Stimulated activated CD4-positive, alpha-beta T cell treated with anti-CD3 and anti-CD28 coated beads, TNF-alpha, amount 100 ng/mL, for 1 hour (primary cell): Measurements from ENCODE around the gene ENDOG.
"Not testable (repeated sequence)": the region's sequence is repeated elsewhere in the genome, so short reads cannot be mapped to it uniquely, and the experiment has no call there.

Experiments
- DNase-seq, 3 donors: peaks; one replicate each; pipeline ENCODE4 v3.0.0-alpha.2; 2020; ENCODE audit warnings: low read depth in 3 of 3, low spot score in 1 of 3

The ENDOG gene

DNA sequence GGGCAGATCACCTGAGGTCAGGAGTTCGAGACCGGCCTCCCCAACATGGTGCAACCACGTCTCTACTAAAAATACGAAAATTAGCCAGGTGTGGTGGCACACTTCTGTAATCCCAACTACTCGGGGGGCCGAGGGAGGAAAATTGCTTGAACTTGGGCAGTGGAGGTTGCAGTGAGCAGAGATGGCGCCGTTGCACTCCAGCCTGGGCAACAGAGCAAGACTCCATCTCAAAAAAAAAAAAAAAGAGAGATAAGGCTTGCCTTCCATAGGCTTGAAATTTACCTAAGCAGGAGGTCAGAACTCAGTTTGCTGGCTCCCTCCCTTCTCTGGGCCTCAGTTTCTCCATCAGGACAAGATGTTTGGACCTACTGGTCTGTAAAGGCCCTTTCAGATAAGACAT lies 10.0 kb downstream of the ENDOG start:
- DNase-seq = no peak

DNA sequence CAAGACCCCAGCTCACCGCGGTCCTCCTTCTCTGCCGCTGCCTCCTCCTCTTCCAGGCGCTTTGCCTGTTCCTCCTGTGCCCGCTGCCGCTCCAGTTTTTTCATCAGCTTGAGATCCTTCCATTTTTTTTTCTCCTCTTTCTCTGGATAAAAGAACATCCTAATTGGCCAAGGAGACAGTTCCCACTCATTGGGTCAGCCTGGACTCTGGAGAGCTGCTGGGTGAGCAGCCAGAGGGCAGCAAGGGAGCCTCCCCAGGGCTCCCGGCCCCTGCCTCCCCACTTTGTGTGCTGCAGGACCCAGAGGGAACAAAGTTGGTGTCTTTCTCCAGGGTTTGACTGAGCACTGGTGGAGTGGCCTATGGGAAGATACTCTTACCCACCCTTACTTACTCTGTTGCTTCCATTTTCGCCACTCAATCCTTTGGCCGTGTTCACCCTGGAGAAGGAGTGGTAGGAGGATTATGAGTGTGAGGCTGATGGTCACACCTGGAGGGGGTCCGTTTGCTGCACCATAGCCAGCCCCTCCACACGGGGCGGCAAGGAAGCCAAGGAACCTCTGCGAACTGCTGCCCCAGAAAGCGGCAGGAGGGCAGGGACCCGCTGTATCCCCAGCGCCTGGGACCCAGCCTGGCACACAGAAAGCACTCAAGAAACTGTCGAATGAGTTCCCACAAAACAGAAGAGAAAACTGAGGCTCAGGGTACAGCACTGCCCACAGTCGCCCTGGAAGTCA lies 10.6 kb downstream of the ENDOG start:
- DNase-seq = no peak

DNA sequence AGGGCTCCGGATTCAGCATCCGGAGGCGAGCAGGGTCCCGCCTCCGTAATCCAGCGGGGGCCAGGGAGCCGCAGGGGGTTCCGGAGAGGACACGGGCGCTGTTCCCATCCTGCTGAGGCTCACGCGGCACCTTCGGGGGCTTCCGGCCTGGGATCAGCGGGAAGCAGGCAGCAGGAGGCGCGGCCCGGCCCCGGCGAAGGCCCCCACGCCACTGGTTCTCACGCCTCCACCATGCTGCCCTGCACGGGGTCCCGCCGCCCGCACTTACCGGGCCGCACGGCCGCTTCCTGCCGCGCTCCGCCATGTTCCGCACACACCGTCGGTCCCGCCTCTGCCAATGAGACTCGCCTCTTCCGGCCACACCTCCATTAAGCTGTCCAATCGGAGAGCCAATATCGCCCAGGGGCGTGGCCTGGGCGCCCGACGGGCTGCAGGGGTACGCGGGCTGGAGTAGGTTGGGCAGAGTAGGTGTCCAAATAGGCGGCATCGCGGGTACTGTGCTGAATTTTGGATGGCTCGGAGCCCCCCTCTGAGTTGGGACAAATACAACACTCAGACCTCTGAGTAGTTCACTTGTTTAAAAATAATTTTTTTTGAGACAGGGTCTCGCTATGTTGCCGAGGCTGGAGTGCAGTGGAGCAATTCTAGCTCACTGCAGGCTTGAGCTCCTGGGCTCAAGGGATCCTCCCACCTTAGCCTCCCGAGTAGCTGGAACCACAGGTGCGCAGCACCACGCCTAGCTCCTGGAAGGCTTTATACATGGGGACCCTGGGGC lies 11.4 kb downstream of the ENDOG start, which contains the start of gene SPOUT1:
SPOUT1 (minus strand) TSS at position 318 of the 775 bp plus-strand sequence; CDS start at position 304, 14 bp downstream.
- DNase-seq = peak; percentile 77 to 92 (median 83)

DNA sequence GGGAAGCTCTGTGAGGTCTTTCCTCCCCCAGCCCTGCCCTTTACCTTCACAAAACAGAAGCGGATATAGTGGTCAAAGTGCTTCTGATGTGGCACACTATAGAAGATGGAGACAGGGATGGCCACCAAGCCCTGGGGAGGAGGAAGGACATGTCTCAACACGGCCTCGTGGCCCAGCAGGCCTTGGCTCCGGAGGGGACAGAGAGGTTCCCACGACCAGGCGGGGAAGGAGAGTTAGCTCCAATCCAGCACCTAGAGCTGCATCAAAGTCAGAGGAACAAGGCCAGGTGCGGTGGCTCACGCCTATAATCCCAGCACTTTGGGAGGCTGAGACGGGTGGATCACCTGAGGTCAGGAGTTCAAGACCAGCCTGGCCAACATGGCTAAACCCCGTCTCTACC lies 15.4 kb downstream of the ENDOG start:
- no peak for DNase-seq

DNA sequence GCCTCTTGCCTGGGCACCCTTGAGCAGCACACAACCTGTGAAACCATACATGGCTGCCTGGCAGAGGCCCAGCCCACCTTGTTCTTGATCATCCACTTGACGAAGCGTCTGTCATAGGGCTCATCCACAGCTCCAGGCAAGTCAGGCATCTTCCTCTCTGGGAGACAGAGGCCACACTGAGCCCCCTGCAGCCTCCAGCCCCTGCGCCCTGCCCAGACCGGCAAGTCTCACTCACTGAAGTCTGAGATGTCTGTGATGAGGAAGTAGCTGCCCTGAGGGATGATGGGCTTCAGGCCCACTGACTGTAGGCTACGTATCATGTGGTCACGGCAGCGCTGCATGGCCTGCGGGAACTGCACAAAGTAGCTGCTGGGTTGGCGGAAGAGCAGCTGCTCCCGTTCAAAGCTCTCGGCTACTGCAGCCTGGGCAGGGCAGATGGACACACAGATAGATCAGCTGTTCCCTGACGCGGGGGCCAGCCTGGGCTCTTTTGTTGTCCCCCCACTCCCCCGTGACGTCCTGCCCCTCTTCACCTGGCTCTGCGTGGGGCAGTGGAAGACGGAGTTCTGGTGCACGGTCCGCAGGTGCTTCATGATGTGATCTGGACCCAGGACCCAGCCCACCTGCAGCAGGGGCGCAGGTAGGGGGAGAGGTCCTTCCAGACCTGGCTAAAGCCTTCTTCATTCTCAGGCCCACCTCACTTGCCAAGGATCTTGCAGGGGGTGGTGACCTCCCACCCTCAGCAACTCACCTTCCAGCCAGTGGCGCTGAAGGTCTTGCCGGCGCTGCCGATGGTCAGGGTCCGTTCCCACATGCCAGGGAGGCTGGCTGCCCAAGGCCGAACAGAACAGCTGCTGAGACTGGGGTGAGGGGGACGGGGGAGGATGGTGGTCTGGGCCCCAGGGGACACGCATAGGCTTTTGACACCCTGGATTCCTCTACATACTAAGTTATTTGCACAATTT lies 17.2 kb downstream of the ENDOG start:
- DNase-seq = no peak

DNA sequence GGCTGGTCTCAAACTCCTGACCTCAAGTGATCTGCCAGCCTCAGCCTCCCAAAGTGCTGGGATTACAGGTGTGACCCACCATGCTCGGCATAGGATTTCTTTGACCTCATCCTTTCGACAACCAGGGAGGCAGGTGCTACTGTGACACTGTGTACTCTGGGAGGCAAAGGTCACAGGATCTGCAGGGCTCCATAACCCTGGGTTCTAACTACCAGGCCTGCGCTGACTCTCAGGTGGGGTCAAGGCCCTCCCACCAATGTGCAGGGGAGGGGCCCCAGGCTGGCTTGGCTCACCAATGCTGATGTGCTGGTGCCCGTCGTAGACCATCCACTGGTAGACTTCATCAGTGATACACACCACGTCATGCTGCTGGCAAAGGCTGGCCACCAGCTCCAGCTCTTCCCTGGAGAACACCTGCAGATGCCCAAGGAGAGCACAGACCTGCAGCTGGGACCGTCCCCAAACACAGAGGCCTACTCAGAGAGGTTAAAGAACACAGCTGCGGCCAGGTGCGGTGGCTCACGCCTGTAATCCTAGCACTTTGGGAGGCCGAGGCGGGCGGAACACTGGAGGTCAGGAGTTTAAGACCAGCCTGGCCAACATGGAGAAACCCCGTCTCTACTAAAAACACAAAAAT lies 18.3 kb downstream of the ENDOG start:
- no peak for DNase-seq

DNA sequence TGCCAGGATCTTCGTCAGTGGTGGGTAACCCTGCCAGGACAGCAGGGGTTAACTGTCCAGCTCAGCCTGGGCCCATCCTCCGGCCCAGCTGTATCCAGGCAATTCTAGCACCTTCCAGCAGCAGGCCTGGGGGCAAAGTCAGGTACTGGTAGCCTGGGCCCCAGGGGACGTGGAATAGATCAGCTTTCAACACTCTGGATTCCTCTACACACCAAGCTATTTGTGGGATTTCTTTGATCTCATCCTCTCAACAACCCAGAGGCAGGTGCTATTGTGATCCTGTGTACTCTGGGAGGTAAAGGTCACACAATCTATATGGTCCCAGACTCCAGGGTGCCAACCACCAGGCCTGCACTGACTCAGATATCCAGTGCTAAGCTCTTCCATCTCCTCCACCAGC lies 20.0 kb downstream of the ENDOG start:
- no peak for DNase-seq

DNA sequence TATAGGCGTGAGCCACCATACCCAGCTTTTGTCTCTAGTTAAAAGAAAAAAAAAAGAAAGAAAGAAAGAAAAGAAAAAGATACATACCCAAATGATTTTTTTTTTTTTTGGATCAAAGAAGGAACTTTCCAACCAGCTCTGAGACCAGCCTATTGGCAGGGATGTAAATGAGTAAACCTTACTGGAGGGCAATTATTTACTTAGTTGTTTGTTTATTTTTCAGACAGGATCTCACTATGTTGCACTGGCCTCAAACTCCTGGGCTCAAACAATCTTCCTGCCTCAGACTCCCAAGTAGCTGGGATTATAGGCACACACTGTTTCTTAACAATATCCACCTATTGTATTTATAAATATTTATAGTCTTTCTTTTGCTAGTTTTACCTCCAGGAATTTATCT lies 22.2 kb downstream of the ENDOG start:
- DNase-seq = no peak

DNA sequence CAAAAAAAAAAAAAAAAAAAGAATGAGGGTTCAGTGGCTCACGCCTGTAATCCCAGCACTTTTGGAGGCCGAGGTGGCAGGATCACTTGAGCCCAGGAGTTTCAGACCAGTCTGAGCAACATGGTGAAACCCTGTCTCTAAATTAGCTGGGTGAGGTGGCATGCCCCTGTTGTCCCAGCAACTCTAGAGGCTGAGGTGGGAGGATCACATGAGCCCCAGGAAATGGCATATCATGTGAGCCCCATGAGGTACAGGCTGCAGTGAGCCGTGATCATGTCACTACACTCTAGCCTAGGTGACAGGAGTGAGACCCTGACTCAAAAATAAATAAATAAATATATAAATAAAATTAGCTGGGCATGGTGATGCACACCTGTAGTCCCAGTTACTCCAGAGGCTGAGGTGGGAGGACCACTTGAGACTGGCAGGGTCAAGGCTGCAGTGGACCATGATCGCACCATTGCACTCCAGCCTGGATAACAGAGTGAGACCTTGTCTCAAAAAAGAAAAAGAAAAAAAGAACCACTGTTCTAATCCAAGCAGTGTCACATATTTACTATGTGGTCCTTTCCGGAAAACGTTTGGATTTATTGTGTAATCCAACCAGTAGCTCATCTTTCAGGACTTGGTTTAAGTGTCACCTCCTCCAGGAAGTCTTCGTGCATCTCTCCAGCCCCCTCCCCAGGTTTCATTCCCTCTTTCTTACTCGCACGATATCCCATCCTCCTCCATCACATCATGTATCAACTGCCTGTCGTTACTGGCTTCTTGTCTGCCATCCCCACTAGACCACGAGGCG lies 23.6 kb downstream of the ENDOG start:
- DNase-seq = no peak

DNA sequence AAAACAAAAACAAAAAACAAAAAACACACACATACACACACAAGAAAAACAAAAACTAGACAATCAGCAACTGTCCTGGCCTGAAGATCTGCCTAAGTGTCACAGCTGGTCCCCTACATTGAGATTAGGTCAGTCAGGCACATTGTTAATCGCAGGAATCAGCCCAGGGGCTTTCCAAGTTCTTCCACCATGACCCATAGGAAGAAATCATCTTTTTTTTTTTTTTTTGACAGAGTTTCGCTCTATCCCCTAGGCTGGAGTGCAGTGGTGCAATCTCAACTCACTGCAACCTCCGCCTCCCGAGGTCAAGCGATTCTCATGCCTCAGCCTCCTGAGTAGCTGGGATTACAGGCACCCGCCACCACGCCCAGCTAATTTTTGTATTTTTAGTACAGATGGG lies 24.9 kb downstream of the ENDOG start:
- DNase-seq = not testable (repeated sequence)

DNA sequence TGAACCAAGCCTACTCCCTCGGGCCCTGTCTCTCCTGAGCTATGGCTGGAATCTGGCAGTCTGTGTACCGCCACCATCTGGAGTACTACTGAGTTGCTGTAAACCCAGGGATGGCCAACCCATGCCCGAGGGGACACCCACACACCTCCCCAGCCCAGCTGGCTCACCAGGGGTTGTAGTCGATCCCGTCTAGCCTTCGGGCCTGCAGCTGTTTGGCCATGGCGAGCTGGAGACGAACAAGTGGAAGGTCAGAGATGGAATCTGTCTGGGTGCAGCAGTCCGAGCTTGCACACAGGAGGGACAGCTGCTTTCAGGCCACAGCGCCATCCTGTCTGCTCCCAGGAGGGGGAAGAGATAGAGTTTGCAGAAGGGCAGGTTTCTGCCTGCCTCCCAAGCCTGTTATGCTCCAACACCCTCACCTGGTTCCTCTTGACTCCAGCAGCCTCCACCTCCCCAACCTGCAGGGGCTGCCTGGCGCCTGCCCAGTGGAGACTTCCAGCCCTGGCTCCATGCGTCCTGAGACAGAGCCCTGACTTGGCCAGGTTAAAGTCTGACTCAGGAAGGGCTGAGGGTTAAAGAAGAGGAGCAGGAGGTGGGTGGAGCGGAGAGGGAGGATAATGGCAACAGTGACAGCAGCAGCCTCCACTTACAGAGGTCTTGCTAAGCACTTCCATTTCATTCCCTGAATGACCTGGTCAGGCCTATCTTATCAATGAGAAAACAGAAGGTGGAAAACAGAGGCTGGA lies 27.1 kb downstream of the ENDOG start:
- no peak for DNase-seq

DNA sequence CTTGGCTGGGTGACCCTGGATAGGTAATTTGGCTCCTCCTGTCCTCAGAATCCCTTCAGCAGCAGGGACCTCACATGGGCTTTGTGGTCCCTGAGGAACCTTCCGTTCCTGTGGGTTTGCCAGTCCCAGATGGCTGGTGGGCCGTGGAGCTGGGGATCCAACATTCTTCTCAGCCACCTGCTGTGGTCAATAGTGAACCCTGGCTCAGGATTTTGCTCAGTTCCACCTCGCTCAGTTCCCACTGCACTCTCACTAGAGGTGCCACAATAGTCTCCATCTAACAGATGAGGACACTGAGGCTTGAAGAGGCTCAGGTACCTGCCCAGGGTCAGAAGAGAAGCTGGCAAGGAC lies 28.4 kb downstream of the ENDOG start:
- no peak for DNase-seq

DNA sequence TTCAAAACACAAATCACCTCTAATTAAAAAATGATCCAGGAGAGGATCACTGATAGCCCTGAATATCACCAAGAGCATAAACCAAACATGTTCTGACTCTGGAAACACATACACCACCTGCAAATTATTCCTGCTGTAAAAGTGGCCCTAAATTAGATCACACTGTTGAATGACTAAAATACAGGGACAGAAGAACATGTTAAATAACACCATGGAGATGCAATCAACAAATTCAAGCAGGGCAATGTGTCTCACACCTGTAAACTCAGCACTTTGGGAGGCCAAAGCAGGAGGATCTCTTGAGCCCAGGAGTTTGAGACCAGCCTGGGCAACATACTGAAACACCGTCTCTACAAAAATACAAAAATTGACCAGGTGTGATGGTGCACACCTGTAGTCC lies 29.5 kb downstream of the ENDOG start:
- no peak for DNase-seq

DNA sequence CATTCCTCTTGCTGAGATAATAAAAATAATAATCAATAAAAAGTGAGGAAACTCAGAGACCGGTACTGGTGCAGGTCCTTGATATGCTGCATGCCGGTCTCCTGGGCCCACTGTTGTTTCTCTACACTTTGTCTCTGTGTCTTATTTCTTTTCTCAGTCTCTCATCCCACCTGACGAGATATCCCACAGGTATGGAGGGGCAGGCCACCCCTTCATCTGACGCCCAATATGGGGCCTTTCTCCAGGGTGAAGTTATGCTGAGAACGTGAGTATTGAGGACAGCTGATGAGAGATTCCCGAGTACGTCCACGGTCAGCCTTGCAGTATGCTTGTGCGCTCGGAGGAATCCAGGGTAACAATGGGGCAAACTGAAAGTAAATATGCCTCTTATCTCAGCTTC lies 32.7 kb downstream of the ENDOG start:
- DNase-seq = not testable (repeated sequence)

DNA sequence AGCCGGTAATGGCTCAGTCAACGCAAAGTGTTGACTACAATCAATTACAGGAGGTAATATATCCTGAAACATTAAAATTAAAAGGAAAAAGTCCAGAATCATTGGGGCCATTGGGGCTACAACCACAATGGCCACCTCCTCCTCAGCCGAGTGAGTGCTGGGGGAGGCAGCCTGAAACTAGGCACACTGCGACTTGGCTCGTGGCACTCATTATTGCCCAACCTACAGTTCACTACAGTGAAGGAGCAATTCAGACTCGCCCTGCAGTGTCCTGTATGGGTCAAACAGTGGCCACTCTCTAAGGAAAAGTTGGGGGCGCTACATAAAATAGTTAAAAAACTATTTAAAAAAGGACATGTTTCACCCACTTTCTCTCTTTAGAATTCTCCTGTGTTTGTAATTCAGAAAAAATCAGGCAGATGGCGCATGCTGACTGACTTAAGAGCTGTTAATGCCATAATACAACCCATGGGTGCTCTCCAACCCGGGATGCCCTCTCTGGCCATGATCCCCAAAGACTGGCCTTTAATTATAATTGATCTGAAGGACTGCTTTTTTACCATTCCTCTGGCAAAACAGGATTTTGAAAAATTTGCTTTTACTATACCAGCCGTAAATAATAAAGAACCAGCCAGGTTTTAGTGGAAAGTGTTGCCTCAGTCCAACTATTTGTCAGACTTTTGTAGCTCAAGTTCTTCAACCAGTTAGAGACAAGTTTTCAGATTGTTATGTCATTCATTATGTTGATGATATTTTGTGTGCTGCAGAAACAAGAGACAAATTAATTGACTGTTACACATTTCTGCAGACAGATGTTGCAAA lies 33.7 kb downstream of the ENDOG start:
- not testable (repeated sequence) for DNase-seq

DNA sequence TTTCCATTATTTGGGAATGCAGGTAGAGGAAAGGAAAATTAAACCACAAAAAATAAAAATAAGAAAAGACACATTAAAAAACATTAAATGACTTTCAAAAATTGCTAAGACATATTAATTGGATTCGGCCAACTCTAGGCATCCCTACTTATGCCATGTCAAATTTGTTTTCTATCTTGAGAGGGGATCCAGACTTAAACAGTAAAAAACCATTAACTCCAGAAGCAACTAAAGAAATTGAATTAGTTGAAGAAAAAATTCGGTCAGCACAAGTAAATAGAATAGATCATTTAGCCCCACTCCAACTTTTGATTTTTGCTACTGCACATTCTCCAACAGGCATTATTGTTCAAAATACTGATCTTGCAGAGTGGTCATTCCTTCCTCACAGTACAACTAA lies 34.3 kb downstream of the ENDOG start:
- not testable (repeated sequence) for DNase-seq

DNA sequence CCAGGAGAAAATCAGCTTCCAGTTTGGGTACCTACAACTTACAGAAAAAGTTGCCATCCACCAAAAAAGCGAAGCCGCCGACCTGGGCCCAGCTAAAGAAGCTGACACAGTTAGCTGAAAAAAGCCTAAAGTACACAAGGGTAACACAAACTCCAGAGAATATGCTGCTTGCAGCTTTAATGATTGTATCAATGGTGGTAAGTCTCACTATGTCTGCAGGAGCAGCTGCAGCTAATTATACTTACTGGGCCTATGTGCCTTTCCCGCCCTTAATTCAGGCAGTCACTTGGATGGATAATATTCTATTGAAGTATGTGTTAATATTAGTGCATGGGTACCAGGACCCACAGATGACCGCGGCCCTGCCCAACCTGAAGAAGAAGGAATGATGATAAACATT lies 36.2 kb downstream of the ENDOG start:
- not testable (repeated sequence) for DNase-seq

DNA sequence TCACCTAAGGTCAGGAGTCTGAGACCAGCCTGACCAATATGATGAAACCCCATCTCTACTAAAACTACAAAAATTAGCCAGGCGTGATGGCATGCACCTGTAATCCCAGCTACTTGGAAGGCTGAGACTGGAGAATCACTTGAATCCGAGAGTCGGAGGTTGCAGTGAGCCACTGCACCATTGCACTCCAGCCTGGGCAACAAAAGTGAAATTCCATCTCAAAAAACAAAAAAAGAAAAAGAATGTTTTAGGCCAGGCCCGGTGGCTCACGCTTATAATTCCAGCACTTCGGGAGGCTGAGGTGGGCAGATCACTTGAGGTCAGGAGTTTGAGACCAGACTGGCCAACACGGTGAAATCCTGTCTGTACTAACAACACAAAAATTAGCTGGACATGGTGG lies 40.2 kb downstream of the ENDOG start:
- DNase-seq = not testable (repeated sequence)

DNA sequence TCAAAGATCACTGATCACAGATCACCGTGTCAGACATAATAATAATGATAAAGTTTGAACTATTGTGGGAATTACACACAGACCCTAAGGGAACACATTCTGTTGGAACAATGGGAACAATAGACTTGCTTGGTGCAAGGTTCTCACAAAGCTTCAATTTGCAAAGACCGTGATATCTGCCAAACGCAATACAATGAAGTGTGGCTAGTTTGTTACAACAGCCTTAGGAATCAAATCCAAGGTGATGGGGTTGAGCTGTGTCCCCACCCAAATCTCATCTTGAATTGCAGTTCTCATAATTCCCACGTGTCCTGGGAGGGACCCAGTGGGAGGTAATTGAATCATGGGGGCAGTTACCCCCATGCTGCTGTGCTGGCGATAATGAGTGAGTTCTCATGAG lies 42.6 kb downstream of the ENDOG start:
- no peak for DNase-seq
